ENCODE data around the gene MACROH2A2.

GRCh38 chr10:70055550-70055949, 2.9 kb downstream of the MACROH2A2 start:
- TF ChIP-seq, protein P1, sequence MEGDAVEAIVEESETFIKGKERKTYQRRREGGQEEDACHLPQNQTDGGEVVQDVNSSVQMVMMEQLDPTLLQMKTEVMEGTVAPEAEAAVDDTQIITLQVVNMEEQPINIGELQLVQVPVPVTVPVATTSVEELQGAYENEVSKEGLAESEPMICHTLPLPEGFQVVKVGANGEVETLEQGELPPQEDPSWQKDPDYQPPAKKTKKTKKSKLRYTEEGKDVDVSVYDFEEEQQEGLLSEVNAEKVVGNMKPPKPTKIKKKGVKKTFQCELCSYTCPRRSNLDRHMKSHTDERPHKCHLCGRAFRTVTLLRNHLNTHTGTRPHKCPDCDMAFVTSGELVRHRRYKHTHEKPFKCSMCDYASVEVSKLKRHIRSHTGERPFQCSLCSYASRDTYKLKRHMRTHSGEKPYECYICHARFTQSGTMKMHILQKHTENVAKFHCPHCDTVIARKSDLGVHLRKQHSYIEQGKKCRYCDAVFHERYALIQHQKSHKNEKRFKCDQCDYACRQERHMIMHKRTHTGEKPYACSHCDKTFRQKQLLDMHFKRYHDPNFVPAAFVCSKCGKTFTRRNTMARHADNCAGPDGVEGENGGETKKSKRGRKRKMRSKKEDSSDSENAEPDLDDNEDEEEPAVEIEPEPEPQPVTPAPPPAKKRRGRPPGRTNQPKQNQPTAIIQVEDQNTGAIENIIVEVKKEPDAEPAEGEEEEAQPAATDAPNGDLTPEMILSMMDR (IDR thresholded peaks at IDR 0.05; ENCODE audit: low read depth, low read length), result no peak
- TF ChIP-seq POLR2A (IDR thresholded peaks at IDR 0.05; ENCODE audit: extremely low read depth, insufficient read length), result no peak
